ENCODE results near the gene MBOAT2.
"Not testable (repeated sequence)": the region's sequence is repeated elsewhere in the genome, so short reads cannot be mapped to it uniquely, and the experiment has no call there.

MBOAT2 gene

GRCh38 chr2:8923183-8923582 lies 80.3 kb downstream of the MBOAT2 start:
- no peak overlapping the region for H3K4me2 ChIP-seq (ENCODE audit: insufficient read depth, low read length)

GRCh38 chr2:8922431-8922830 lies 81.1 kb downstream of the MBOAT2 start:
- Histone ChIP-seq H3K4me1 (ENCODE audit: insufficient read depth, low read length) (no peaks in the 10 kb centered on the region), H3K27ac (ENCODE audit: low read length) (no peak overlapping the region), H3K27me3 (ENCODE audit: insufficient read depth, low read length, poor library complexity) (no peaks in the 10 kb centered on the region), H3K9me3 (ENCODE audit: insufficient read depth, low read length, severe bottlenecking) (no peaks in the 10 kb centered on the region), H4K20me1 (ENCODE audit: insufficient read depth, low read length) (no peaks in the 10 kb centered on the region), H2AFZ (ENCODE audit: low read depth, low read length) (no peak overlapping the region), H3K4me3 (ENCODE audit: low read depth in 1 of 2, low read length in 2 of 2) (no peak overlapping the region), H3K79me2 (ENCODE audit: insufficient read depth, low read length) (no peaks in the 10 kb centered on the region), H3K36me3 (ENCODE audit: insufficient read depth, low read length) (no peaks in the 10 kb centered on the region), H3K9ac (ENCODE audit: low read depth, low read length) (no peak overlapping the region), H3K4me2 (ENCODE audit: insufficient read depth, low read length) (no peak overlapping the region)
- DNase-seq = no peak
- ATAC-seq (ENCODE audit: insufficient read depth, low read depth) = no peak
- TF ChIP-seq EZH2 (IDR thresholded peaks at IDR 0.05; ENCODE audit: borderline replicate concordance, low read depth, low read length, severe bottlenecking) = no peak
- no peak for TF ChIP-seq CTCF (IDR thresholded peaks at IDR 0.05; ENCODE audit: borderline replicate concordance, extremely low read depth, low read length, poor library complexity, severe bottlenecking)

More at GRCh38 chr2:8923183-8923582, 80.3 kb downstream of the MBOAT2 start:
- TF ChIP-seq EZH2 (IDR thresholded peaks at IDR 0.05; ENCODE audit: borderline replicate concordance, low read depth, low read length, severe bottlenecking) = no peak
- TF ChIP-seq CTCF (IDR thresholded peaks at IDR 0.05; ENCODE audit: borderline replicate concordance, extremely low read depth, low read length, poor library complexity, severe bottlenecking) = no peak
- Histone ChIP-seq H4K20me1 (ENCODE audit: insufficient read depth, low read length) (no peaks in the 10 kb centered on the region), H3K27ac (ENCODE audit: low read length) (no peak overlapping the region), H3K27me3 (ENCODE audit: insufficient read depth, low read length, poor library complexity) (no peaks in the 10 kb centered on the region), H3K79me2 (ENCODE audit: insufficient read depth, low read length) (no peaks in the 10 kb centered on the region), H3K4me3 (ENCODE audit: low read depth in 1 of 2, low read length in 2 of 2) (no peak overlapping the region), H3K4me1 (ENCODE audit: insufficient read depth, low read length) (no peaks in the 10 kb centered on the region), H3K36me3 (ENCODE audit: insufficient read depth, low read length) (no peaks in the 10 kb centered on the region), H2AFZ (ENCODE audit: low read depth, low read length) (no peak overlapping the region), H3K9me3 (ENCODE audit: insufficient read depth, low read length, severe bottlenecking) (no peaks in the 10 kb centered on the region), H3K9ac (ENCODE audit: low read depth, low read length) (no peak overlapping the region)
- ATAC-seq (ENCODE audit: insufficient read depth, low read depth) = no peak
- DNase-seq = no peak

GRCh38 chr2:8918412-8918811 lies 85.1 kb downstream of the MBOAT2 start:
- Histone ChIP-seq H3K79me2 (ENCODE audit: insufficient read depth, low read length) (no peaks in the 10 kb centered on the region), H2AFZ (ENCODE audit: low read depth, low read length) (no peak overlapping the region), H4K20me1 (ENCODE audit: insufficient read depth, low read length) (no peaks in the 10 kb centered on the region), H3K9me3 (ENCODE audit: insufficient read depth, low read length, severe bottlenecking) (no peaks in the 10 kb centered on the region), H3K4me1 (ENCODE audit: insufficient read depth, low read length) (no peaks in the 10 kb centered on the region), H3K4me3 (ENCODE audit: low read depth in 1 of 2, low read length in 2 of 2) (no peak overlapping the region), H3K4me2 (ENCODE audit: insufficient read depth, low read length) (no peak overlapping the region), H3K36me3 (ENCODE audit: insufficient read depth, low read length) (no peaks in the 10 kb centered on the region), H3K27ac (ENCODE audit: low read length) (no peak overlapping the region), H3K27me3 (ENCODE audit: insufficient read depth, low read length, poor library complexity) (no peaks in the 10 kb centered on the region), H3K9ac (ENCODE audit: low read depth, low read length) (no peak overlapping the region)
- no peak for TF ChIP-seq CTCF (IDR thresholded peaks at IDR 0.05; ENCODE audit: borderline replicate concordance, extremely low read depth, low read length, poor library complexity, severe bottlenecking)
- TF ChIP-seq EZH2 (IDR thresholded peaks at IDR 0.05; ENCODE audit: borderline replicate concordance, low read depth, low read length, severe bottlenecking) = no peak
- no peak for DNase-seq
- no peak for ATAC-seq (ENCODE audit: insufficient read depth, low read depth)

- Histone ChIP-seq H3K27me3 (ENCODE audit: insufficient read depth, low read length, poor library complexity) (no peaks in the 10 kb centered on the region), H2AFZ (ENCODE audit: low read depth, low read length) (no peak overlapping the region), H3K4me3 (ENCODE audit: low read depth in 1 of 2, low read length in 2 of 2) (no peak overlapping the region), H3K79me2 (ENCODE audit: insufficient read depth, low read length) (no peaks in the 10 kb centered on the region), H3K36me3 (ENCODE audit: insufficient read depth, low read length) (peaks cover 7% of the 10 kb centered on the region; the same call in 1 of the 2 replicates), H3K27ac (ENCODE audit: low read length) (no peak overlapping the region), H3K9ac (ENCODE audit: low read depth, low read length) (no peak overlapping the region), H3K9me3 (ENCODE audit: insufficient read depth, low read length, severe bottlenecking) (peaks cover 7% of the 10 kb centered on the region), H3K4me1 (ENCODE audit: insufficient read depth, low read length) (no peaks in the 10 kb centered on the region), H4K20me1 (ENCODE audit: insufficient read depth, low read length) (no peaks in the 10 kb centered on the region), H3K4me2 (ENCODE audit: insufficient read depth, low read length) (no peak overlapping the region)
- ATAC-seq (ENCODE audit: insufficient read depth, low read depth) (no peak), DNase-seq (no peak)
- TF ChIP-seq CTCF (IDR thresholded peaks at IDR 0.05; ENCODE audit: borderline replicate concordance, extremely low read depth, low read length, poor library complexity, severe bottlenecking) (no peak), EZH2 (IDR thresholded peaks at IDR 0.05; ENCODE audit: borderline replicate concordance, low read depth, low read length, severe bottlenecking) (no peak)
Measured at GRCh38 chr2:8915941-8916340, 87.5 kb downstream of the MBOAT2 start.

- Histone ChIP-seq H3K36me3 (ENCODE audit: insufficient read depth, low read length) (peaks cover 13% of the 10 kb centered on the region; the same call in 1 of the 2 replicates), H3K9me3 (ENCODE audit: insufficient read depth, low read length, severe bottlenecking) (peaks cover 14% of the 10 kb centered on the region)
- not testable (repeated sequence) for H2AFZ ChIP-seq (ENCODE audit: low read depth, low read length); H3K27ac ChIP-seq (ENCODE audit: low read length); H3K9ac ChIP-seq (ENCODE audit: low read depth, low read length); ATAC-seq (ENCODE audit: insufficient read depth, low read depth); H3K4me3 ChIP-seq (ENCODE audit: low read depth in 1 of 2, low read length in 2 of 2); H3K79me2 ChIP-seq (ENCODE audit: insufficient read depth, low read length); H4K20me1 ChIP-seq (ENCODE audit: insufficient read depth, low read length); DNase-seq; H3K4me2 ChIP-seq (ENCODE audit: insufficient read depth, low read length); H3K4me1 ChIP-seq (ENCODE audit: insufficient read depth, low read length); H3K27me3 ChIP-seq (ENCODE audit: insufficient read depth, low read length, poor library complexity)
Measured at GRCh38 chr2:8913767-8914166, 89.7 kb downstream of the MBOAT2 start.
